Activated CD8-positive, alpha-beta memory T cell treated with anti-CD3 and anti-CD28 coated beads for 24 hours (primary cell): Measurements from ENCODE around the gene PARP8.
"Not testable (repeated sequence)": the region's sequence is repeated elsewhere in the genome, so short reads cannot be mapped to it uniquely, and the experiment has no call there.

ENCODE experiments used
- DNase-seq: peaks from one replicate; pipeline ENCODE4 v3.0.0-alpha.2; 2020

PARP8 gene

DNA sequence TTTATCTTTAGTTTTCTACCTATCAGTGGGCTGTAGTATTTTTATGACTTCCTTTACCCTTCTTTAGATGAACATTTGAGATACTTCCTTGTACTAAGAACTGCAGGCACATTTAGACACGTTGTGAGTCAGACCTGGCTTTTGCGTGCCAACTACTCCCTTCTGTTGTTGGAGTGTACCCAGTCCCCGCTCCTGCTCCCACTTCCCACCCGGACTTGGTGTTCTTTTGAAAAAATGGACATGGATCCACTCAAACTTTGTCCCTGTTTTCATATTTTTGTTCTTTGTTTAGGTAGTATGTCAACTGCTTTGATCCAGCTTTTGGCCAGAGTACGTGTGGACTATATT is 60.7 kb downstream of the PARP8 start:
- peak; percentile 70 for DNase-seq

GRCh38 chr5:50727845-50728244 is 61.4 kb downstream of the PARP8 start:
- DNase-seq: no peak

- no peak for DNase-seq
These were observed 63.9 kb downstream of the PARP8 start for GRCh38 chr5:50730336-50730735.

GRCh38 chr5:50730841-50731240 is 64.4 kb downstream of the PARP8 start:
- no peak for DNase-seq

DNA sequence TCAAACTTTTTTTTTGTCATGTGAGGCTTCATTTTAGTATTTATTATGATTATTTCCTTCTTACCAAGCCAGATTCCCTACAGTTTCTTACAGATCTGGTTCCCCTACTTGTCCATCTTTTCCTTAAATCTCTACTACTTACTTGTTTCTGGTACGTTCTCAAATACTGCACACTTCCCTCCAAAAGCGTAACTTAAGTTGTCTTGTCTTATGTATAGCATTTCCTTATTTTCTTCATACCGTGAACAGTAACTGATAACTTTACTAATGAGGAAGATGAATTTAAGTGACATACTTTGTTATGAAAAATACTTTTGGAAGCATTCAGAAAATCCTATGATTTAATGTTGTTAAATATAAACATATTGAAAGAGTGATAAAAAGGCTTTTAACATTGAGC is 67.3 kb downstream of the PARP8 start:
- DNase-seq: no peak

DNA sequence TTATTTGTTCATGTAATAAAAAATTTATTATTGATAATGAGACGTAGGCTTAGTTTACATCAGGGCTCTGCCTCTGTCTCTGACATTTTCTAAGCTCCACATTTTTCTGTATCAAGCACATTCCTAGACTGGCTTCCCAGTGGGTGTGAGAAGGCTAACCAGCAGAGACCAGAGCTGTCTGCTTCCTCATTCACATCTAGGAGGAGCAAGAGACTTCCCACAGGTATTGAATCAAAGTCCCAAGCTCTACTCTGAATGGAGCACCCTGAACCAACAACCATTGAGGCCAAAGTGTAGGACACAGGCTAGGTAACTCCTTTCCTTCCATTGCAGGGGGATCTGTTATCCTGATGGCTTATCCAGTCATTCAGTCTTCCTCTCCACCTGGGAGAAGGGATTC is 72.4 kb downstream of the PARP8 start:
- no peak for DNase-seq

- DNase-seq: no peak
These were observed 74.4 kb downstream of the PARP8 start for GRCh38 chr5:50740832-50741231.

DNA sequence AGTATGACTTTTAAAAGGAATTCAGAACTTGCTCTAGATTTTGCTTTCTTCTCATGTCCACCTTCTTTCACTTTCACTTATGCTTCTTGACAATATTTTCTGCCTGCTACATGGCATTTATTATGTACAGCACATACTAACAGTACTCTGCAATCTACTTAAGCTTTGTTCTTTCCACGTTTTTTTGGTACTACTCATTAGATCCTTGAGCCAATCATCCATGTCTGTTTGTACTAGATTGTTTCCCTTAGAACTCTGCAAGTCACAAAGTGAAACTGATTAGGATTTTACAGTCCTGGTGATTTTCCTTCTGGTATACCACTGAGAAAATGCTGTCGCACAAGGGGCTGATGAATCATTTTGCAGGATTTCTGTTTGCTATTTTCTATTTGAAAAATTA is 78.3 kb downstream of the PARP8 start:
- DNase-seq: no peak

DNA sequence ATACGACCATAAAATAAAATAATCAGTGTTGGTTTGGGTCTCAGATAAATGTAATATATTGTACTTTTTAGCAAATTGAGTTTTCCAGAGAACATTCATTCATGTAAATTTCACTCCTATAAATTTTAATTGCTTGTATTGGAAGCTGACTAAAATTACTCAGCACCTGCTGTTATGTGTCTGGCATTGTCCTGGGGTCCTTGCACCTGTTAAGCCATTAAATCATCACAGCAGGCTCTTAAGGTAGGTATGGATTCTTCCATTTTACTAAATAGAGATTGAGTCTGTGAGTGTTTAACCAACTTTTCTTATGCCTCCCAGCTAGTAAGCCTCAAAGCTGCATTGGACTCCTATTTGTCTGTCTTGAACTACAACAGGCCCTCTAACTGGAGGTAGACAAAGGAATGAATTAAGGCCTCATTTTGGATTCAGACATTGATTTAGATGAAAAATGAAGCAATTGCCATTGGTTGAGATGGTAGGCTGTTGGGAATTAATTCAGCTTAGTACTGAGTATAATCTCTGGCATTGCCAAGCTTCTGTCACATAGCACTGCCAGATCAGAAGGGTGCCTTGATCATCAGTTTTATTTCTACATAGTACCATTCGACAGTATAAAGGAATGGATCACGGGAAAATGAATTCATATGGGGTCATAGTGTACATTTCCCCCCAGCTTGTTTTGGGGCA is 78.9 kb downstream of the PARP8 start:
- no peak for DNase-seq

DNA sequence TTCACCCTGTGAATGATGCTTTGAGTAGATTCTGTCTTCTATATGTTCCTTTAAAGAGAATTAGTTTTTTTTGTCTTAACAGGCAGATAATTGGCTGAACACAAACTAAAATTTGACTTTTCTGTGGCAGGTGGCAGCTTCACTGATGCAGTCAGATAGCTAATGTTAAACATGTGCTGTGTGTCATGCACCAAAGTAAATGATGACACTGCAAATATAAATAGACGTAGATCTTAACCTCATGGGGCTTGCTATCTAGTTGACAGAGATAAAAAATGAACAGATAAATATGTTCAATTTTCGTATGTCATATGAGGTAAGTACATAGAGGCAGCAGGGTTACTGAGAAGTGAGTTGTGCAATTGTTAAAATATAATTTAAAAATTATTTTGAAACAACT is 82.7 kb downstream of the PARP8 start:
- DNase-seq: no peak

- DNase-seq: no peak
These were observed 83.4 kb downstream of the PARP8 start for GRCh38 chr5:50749873-50750272.

DNA sequence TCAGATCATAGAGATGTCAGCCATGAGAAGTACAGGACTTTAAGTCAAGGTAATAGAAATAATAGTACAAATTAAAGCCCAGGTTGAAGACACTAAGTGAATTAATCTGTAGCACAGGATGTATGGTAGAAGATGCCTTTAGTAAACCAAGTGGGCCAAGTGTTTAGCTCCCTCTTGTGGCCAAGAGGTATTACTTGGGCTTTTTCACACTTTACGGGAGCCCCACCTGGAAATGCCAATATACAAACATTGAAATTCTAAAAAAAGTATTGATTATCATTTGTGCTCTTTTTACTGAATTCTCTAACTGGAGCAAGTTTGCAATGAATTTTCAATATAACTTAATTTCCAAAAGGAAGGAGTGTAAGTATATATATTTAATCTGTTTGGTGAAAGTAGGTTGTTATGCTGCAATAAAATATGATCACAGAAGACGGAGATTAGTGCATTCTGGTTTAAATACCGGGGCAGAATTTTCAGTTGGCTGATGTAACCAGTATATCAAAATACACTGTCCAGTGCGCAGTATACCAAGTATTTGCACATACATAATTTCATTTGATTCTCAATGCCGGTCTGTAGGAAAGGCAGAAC is 84.7 kb downstream of the PARP8 start:
- no peak for DNase-seq

- no peak for DNase-seq
These were observed 86.4 kb downstream of the PARP8 start for GRCh38 chr5:50752800-50753199.

DNA sequence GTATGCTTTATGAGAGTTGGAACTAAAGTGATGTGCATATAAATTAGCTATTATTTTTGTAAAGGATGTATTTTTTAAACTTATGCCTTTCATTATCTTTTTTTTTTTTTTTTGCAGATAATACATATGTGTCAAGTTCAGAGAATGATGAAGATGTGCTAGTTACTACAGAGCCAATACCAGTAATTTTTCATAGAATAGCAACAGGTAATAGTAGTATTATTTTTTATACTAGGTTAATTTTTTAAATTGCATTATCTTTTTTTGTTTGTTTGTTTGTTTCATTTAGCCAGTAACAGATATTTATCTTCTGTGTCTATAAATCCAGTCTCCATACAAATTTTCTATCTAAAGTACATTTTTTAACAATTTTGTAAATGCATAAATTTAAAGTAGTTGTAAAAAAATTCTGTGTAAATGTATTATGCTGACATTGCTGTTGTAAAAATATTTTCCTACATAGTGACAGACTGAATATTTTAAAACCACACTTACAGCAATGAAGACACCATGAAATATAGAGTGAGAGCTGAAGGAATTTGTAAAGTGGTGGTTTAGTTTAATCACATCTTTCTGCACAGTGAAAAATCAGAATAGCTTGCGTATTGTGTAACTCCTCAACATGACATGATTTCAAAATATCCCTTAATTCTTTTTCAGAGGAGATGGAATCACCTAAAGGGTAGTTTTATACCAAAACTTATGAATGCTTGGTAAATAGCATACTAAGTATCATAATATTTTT is 93.3 kb downstream of the PARP8 start:
- no peak for DNase-seq

GRCh38 chr5:50763351-50763750 is 96.9 kb downstream of the PARP8 start:
- no peak for DNase-seq

GRCh38 chr5:50763846-50764245 is 97.4 kb downstream of the PARP8 start:
- DNase-seq: no peak

DNA sequence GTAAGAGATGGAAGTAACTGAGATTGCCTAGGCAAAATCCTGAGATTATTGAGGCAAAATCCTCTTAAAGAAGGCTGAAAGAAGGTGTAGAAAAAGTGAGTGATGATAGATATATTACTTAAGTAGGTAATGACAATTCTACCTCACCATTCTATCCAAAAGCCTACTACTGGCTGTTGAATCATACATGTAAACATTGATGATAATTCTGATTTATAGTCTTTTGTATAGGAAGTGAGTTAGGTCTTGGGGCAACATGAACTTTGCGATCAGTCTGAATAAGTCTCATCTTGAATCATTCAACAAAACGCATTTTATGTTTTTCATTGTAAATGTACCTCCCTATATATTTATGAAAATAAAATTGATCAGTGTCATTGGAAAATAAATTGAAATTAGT is 99.6 kb downstream of the PARP8 start:
- DNase-seq: no peak

DNA sequence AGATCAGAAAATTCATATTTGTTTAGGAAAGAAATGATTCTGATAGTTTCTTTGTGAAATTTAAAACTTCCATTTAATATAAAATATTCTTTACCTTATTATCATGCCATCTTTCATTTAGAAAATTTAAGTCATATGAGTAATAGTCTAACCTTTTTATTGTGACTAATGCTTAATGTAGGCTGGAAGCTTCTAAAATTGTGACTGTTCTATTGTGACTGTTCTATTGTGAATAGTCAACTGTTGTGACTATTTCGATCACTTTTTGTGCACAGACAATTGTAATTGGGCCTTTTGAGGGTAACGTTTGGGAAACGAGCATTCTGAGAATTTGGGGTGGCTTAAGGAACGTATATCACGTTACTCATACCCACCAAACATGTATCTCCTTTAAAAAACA is 100.0 kb downstream of the PARP8 start:
- no peak for DNase-seq

DNA sequence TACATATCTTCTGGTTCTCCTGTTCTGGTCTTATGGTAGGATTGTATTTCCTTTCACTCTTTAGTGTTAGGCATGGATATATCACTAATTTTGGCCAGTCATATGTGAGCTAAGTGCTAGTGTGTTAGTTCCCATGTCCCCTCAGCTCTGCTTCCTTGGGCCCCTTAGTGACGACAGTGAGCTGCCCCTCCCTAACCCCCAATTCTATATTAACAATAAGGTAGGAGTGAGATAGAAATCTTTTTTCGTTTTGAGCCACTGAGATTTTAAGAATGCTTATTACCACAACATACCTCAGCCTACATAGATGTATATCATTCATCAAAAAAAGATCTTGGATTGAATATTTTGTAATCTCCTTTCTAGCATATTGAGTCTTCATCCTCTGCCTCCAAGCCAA is 100.5 kb downstream of the PARP8 start:
- DNase-seq: no peak

GRCh38 chr5:50767588-50767987 is 101.2 kb downstream of the PARP8 start:
- no peak for DNase-seq

DNA sequence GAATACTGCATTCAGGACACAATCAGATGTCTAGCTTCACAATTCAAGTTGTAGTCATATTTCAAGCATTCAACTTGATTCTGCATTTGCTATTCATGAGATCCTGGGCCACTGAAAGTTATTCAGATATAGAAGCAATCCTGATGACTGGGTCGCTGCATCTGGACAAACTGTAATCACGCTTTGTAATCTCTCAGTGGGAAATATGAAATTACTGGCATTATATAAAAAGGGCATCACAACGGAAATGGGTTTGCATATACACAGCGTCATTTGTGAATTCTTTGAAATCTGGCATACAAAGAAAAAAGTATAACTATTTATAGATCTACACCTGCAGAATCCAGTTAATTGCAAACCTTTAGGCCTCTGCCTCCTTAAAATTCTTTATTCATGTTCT is 102.2 kb downstream of the PARP8 start:
- no peak for DNase-seq

DNA sequence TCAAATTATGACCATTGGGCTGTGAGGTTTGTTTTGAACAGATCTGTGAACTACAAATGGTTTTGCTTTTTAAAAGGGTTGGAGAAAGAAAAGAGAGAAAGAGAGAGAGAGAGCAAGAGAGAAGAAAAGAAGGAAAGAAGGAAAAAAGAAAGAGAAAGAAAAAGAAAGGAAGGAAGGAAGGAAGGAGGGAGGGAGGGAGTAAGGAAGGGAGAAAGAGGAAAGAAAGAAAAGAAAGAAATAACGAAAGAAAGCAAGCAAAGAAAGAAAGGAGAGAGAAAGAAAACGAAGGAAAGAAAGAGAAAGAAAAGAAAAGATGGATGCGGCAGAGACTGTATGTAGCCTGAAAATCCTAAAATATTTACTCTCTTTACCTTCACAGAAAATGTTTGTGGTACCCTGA is 104.0 kb downstream of the PARP8 start:
- DNase-seq: no peak

- not testable (repeated sequence) for DNase-seq
These were observed 108.2 kb downstream of the PARP8 start for GRCh38 chr5:50774446-50775175.

DNA sequence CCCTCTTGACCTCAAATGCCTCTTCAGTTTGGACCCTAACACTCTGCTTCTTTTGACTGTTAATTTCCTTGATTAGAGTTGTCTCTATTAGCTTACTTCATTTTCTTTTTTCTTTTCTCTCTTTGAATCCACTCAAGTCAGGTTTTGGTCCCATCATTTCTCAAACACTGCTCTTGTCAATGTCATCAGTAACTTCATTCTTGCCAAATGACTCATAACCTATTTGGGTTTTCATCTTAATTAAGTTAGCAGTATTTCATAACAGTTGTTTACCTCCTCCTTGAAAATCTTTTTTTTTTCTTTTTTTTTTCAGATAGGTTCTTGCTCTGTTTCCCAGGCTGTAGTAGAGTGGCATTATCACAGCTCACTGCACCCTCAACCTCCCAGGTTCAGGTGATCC is 119.6 kb downstream of the PARP8 start:
- DNase-seq: no peak
